Measurements from ENCODE around the gene PIP5K1A.

- TF ChIP-seq CTCF (IDR thresholded peaks at IDR 0.05) = no peak
- TF ChIP-seq POLR2A (IDR thresholded peaks at IDR 0.05) = no peak
- no peak for TF ChIP-seq POLR2AphosphoS5 (IDR thresholded peaks at IDR 0.05)
- TF ChIP-seq EP300 (IDR thresholded peaks at IDR 0.05) = no peak
Measured at GRCh38 chr1:151289080-151289935, 91.0 kb downstream of the PIP5K1A start.

Measured in stomach (tissue), 4 donors.